SKM-1 (cell line): ENCODE data around the gene SULT1B1.

Experiments used
- DNase-seq: peaks from one replicate; lab custom pipeline; 2025; ENCODE audit not compliant: unreplicated experiment; lab: John Stamatoyannopoulos, UW

The SULT1B1 gene

DNA sequence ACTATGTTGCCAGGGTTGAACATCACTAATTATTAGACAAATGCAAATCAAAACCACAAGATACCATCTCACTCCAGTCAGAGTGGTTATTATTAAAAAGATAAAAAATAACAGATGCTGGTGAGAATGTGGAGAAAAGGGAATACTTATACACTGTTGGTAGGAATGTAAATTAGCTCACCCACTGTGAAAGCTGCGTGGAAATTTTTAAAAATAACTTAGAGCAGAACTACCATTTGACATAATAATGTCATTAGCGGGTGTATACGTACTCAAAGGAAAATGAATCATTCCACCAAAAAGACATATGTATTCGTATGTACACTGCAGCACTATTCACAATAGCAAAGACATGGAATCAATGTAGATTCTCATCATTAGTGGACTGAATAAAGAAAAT lies 58.7 kb downstream of the SULT1B1 start:
- DNase-seq, result no peak

- DNase-seq, result no peak
Observed at GRCh38 chr4:69697536-69698242, 62.7 kb downstream of the SULT1B1 start.

GRCh38 chr4:69689599-69689998 lies 70.8 kb downstream of the SULT1B1 start:
- DNase-seq, result peak; percentile 28

DNA sequence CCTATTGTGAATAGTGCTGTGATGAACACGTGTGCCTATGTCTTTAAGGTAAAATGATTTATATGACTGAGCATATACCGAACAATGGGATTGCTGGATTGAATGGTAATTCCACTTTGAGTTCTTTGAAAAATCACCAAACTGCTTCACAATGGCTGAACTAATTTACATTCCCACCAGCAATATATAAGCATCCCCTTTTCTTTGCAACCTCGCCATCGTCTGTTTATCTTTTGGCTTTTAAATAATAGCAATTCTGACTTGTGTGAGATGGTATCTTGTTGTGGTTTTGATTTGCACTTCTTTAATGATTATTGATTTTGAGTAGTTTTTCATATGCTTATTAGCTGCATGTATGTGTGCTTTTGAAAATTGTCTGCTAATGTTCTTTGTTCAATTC lies 75.6 kb downstream of the SULT1B1 start:
- no peak for DNase-seq
